B cell (primary cell): ENCODE results near the gene SMAP2. TPM values are rescaled to one million over a fixed set of nuclear protein-coding genes. Genes with fewer than 3 reads are reported as not detected.

Experiments
- ATAC-seq: fragments of 200-7000 bp; cut with Tn5 transposase; one replicate; pipeline ENCODE4 v1.10.0; 2021; ENCODE audit warnings: low read depth, mild to moderate bottlenecking, moderate number of reproducible peaks, moderate library complexity
- CTCF ChIA-PET: fragments of 350-600 bp; sonication (Branson Sonifier 250); formaldehyde crosslinking; loops from one replicate; lab custom pipeline; 2021; ENCODE audit warnings: antibody characterized with exemption, inconsistent platforms; lab: Charles Lee
- POLR2A ChIA-PET: fragments of 350-600 bp; sonication (Branson Sonifier 250); formaldehyde crosslinking; loops from one replicate; lab custom pipeline; 2021; ENCODE audit warnings: antibody characterized with exemption; lab: Charles Lee
- DNase-seq: peaks from one replicate; pipeline ENCODE4 v3.0.0; 2013
- H2AFZ ChIP-seq: 2 replicates; pipeline ENCODE4 v1.6.1; 2012; ENCODE audit warnings: mild to moderate bottlenecking, low read depth, low read length; ENCODE audit not compliant: insufficient read depth, poor library complexity, severe bottlenecking
- H3K27ac ChIP-seq, 2 donors: 1 replicate in 1 of 2; 2 replicates in 1 of 2; pipeline ENCODE4 v1.5.1; 2012 to 2013; ENCODE audit warnings: low read length in 2 of 2, mild to moderate bottlenecking in 2 of 2, moderate library complexity in 1 of 2
- H3K27me3 ChIP-seq, 4 experiments: fragments of 200-600 bp in 1 of 4; sonication (generic) in 1 of 4; replicated peaks in 1 of 4; 1 replicate in 2 of 4; 2 replicates in 2 of 4; pipeline versions ENCODE4 v1.6.1 to v1.7.0; 2013 to 2016; ENCODE audit warnings: low read length in 3 of 4, mild to moderate bottlenecking in 2 of 4, mixed read lengths in 1 of 4, moderate library complexity in 1 of 4; ENCODE audit not compliant: insufficient read depth in 4 of 4, control insufficient read depth in 3 of 4; ENCODE audit errors: control extremely low read depth in 1 of 4
- H3K36me3 ChIP-seq, 2 experiments: replicated peaks in 1 of 2; 1 replicate in 1 of 2; 2 replicates in 1 of 2; pipeline versions ENCODE4 v1.6.1 to v1.7.1; 2013; ENCODE audit warnings: low read length in 1 of 2; ENCODE audit not compliant: insufficient read depth in 2 of 2, control insufficient read depth in 1 of 2; ENCODE audit errors: control extremely low read depth in 1 of 2, extremely low read depth in 1 of 2
- H3K4me1 ChIP-seq, 2 donors: fragments of 200-600 bp in 1 of 2; sonication (generic) in 1 of 2; 1 replicate in 1 of 2; 2 replicates in 1 of 2; pipeline versions ENCODE4 v1.5.1 to v1.6.1; 2013 to 2017; ENCODE audit warnings: low read length in 2 of 2; ENCODE audit not compliant: control insufficient read depth in 2 of 2, insufficient read depth in 2 of 2
- H3K4me2 ChIP-seq: replicated peaks from 2 replicates; pipeline ENCODE3; 2012; ENCODE audit warnings: mild to moderate bottlenecking, low read depth, low read length; ENCODE audit not compliant: poor library complexity, severe bottlenecking
- H3K4me3 ChIP-seq, 5 experiments: fragments of 200-600 bp in 1 of 5; sonication (generic) in 1 of 5; 1 replicate in 3 of 5; 2 replicates in 2 of 5; pipeline versions ENCODE4 v1.5.1 to v1.7.0; 2011 to 2016; ENCODE audit warnings: low read length in 4 of 5, mild to moderate bottlenecking in 4 of 5, low read depth in 2 of 5, control low read depth in 1 of 5, moderate library complexity in 1 of 5; ENCODE audit not compliant: insufficient read depth in 1 of 5; ENCODE audit errors: control extremely low read depth in 1 of 5, extremely low read depth in 1 of 5
- H3K79me2 ChIP-seq: fragments of 200-600 bp; sonication (generic); one replicate; pipeline ENCODE4 v1.6.0; 2016; ENCODE audit warnings: low read length; ENCODE audit not compliant: control insufficient read depth, insufficient read depth
- H3K9ac ChIP-seq: fragments of 200-600 bp; sonication (generic); 2 replicates; pipeline ENCODE4 v1.6.1; 2017; ENCODE audit warnings: mild to moderate bottlenecking, low read length, moderate library complexity
- H3K9me3 ChIP-seq, 3 donors: one replicate each; pipeline versions ENCODE4 v1.6.1 to v1.7.1; 2013; ENCODE audit warnings: low read length in 2 of 3; ENCODE audit not compliant: control insufficient read depth in 2 of 3, insufficient read depth in 1 of 3; ENCODE audit errors: control extremely low read depth in 1 of 3
- H4K20me1 ChIP-seq: 2 replicates; pipeline ENCODE4 v1.6.0; 2012; ENCODE audit warnings: mild to moderate bottlenecking, low read length; ENCODE audit not compliant: insufficient read depth, control insufficient read depth, poor library complexity, severe bottlenecking
- H3K27ac Mint-ChIP-seq: one replicate; pipeline ENCODE4 v1.8.0; 2021; ENCODE audit warnings: mixed read lengths
- H3K27me3 Mint-ChIP-seq: one replicate; pipeline ENCODE4 v1.8.0; 2021; ENCODE audit warnings: mixed read lengths
- H3K4me1 Mint-ChIP-seq: one replicate; pipeline ENCODE4 v1.8.0; 2021; ENCODE audit warnings: mixed read lengths
- H3K4me3 Mint-ChIP-seq: one replicate; pipeline ENCODE4 v1.8.0; 2021; ENCODE audit warnings: mixed read lengths
- H3K9me3 Mint-ChIP-seq: one replicate; pipeline ENCODE4 v1.8.0; 2022; ENCODE audit warnings: mixed read lengths; ENCODE audit not compliant: insufficient read depth
- CTCF ChIP-seq: fragments of 200-600 bp; IDR thresholded peaks from one replicate; pipeline ENCODE4 v1.8.0; 2022; ENCODE audit warnings: antibody characterized with exemption, mild to moderate bottlenecking
- EZH2 ChIP-seq: IDR thresholded peaks from 2 replicates; pipeline ENCODE4 v1.6.1; 2012; ENCODE audit warnings: borderline replicate concordance, low read depth, mild to moderate bottlenecking, moderate library complexity, low read length; ENCODE audit not compliant: insufficient read depth, poor library complexity, severe bottlenecking
- WGBS: methylation state at CpG from one replicate; pipeline ENCODE4 v1.1.5; 2013; ENCODE audit warnings: missing lambda C conversion rate; ENCODE audit not compliant: insufficient coverage; 5-methylcytosine and 5-hydroxymethylcytosine counted together
- intact Hi-C: fragments of 100-400 bp; cut with micrococcal nuclease; formaldehyde crosslinking; loops from one replicate; pipeline ENCODE4 v1.10.0; 2022
- polyA plus RNA-seq: library from polyadenylated mRNA; depleted of rRNA; stranded (reverse); fragments of >200 nt; gene quantifications from 2 replicates; pipeline ENCODE4 v1.2.3, GENCODE V29; 2012
- total RNA-seq, 2 donors: library from RNA; stranded (reverse); fragments of 120-200 nt in 1 of 2; gene quantifications; 1 replicate in 1 of 2; 2 replicates in 1 of 2; pipeline versions ENCODE4 v1.2.3 to v1.2.4, GENCODE V29; 2013 to 2022

Gene SMAP2
- total and polyA plus RNA-seq, 2 donors (not counting 1 experiment from before 2014, with no cell fraction given): 275 to 305 TPM

GRCh38 chr1:40411843-40412242 is 38.3 kb downstream of the SMAP2 start:
- peaks cover 82% of the 10 kb centered on the region for H3K79me2 ChIP-seq
- H3K4me1 ChIP-seq: no peaks in the 10 kb centered on the region
- ChIA-PET POLR2A (interaction anchor here (0.6 kb wide), 1 partner anchor 12 kb away, joined by 5 read pairs; no protein-coding TSS in a partner anchor), CTCF (interaction anchor here (0.7 to 3.4 kb wide), 6 partner anchors 11 to 268 kb away, joined by 3 to 16 read pairs (median 4); no protein-coding TSS in a partner anchor)
- H3K27ac ChIP-seq: no peak overlapping the region
- no CpG with 5 or more reads among the region's 2 CpGs for WGBS
- H3K27me3 ChIP-seq: no peaks in the 10 kb centered on the region
- no peak overlapping the region for H3K27ac Mint-ChIP-seq
- H3K4me1 Mint-ChIP-seq: peaks cover 8% of the 10 kb centered on the region
- H3K4me3 ChIP-seq: no peak overlapping the region
- H3K9ac ChIP-seq: no peak overlapping the region
- H3K9me3 ChIP-seq: no peaks in the 10 kb centered on the region
- no peak for TF ChIP-seq CTCF
- no peak for TF ChIP-seq EZH2
- H3K36me3 ChIP-seq: peaks cover 47 to 91% of the 10 kb centered on the region in 2 experiments
- intact Hi-C loops: no loop called here
- H4K20me1 ChIP-seq: peaks cover 69% of the 10 kb centered on the region
- DNase-seq (no peak), ATAC-seq (no peak)
- H3K27me3 Mint-ChIP-seq: no peaks in the 10 kb centered on the region
- no peak overlapping the region for H2AFZ ChIP-seq
- H3K4me2 ChIP-seq: no peak overlapping the region
- no peaks in the 10 kb centered on the region for H3K9me3 Mint-ChIP-seq
- no peak overlapping the region for H3K4me3 Mint-ChIP-seq

- no peak overlapping the region for H2AFZ ChIP-seq
- intact Hi-C loops: no loop called here
- ATAC-seq (no peak), DNase-seq (no peak)
- H3K79me2 ChIP-seq: peaks cover 65% of the 10 kb centered on the region
- Mint-ChIP-seq H3K27me3 (no peaks in the 10 kb centered on the region), H3K27ac (no peak overlapping the region), H3K4me1 (peaks cover 2% of the 10 kb centered on the region), H3K4me3 (no peak overlapping the region), H3K9me3 (no peaks in the 10 kb centered on the region)
- no peak overlapping the region for H3K27ac ChIP-seq
- H3K4me2 ChIP-seq: no peak overlapping the region
- H3K4me1 ChIP-seq: no peaks in the 10 kb centered on the region
- no peak overlapping the region for H3K4me3 ChIP-seq
- H3K9me3 ChIP-seq: no peaks in the 10 kb centered on the region
- TF ChIP-seq CTCF (no peak), EZH2 (no peak)
- peaks cover 67% of the 10 kb centered on the region for H4K20me1 ChIP-seq
- no peak overlapping the region for H3K9ac ChIP-seq
- POLR2A ChIA-PET: no interaction called here
- no CpG with 5 or more reads among the region's 6 CpGs for WGBS
- CTCF ChIA-PET: no interaction called here
- H3K36me3 ChIP-seq: peaks cover 45 to 94% of the 10 kb centered on the region in 2 experiments
- no peaks in the 10 kb centered on the region for H3K27me3 ChIP-seq
Observed at GRCh38 chr1:40413527-40414252, 40.2 kb downstream of the SMAP2 start.
